ENCODE results near the gene RSU1.

RSU1 gene

DNA sequence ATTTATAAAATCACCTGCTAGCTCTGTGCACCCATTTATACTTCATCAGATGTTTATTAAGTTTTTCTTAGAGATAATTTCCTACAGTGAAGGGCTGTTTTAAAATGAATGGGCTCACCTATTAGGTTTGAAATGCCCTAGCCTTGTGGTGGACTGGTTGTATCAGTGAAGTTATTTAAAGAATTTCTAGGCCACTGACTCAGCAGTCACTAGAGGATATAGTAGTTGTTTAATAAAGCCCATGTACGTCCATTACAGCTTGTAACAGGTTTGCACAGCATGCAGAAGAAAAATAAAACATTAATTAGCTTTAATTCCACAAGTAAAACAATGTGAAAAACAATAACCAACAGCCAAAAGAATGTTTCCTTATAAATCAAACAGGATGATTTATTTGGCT is 128.0 kb downstream of the RSU1 start:
- no peak for TF ChIP-seq POLR2AphosphoS5 (IDR thresholded peaks at IDR 0.05; ENCODE audit: low read depth, low read length)
- no peak for TF ChIP-seq POLR2A (IDR thresholded peaks at IDR 0.05; ENCODE audit: low read depth, low read length)
- no peak for TF ChIP-seq POU2F2 (IDR thresholded peaks at IDR 0.05; ENCODE audit: low read depth, low read length)
- TF ChIP-seq PAX5 (IDR thresholded peaks at IDR 0.05; ENCODE audit: insufficient read depth, low read length, severe bottlenecking): no peak
- no peak for TF ChIP-seq SPI1 (IDR thresholded peaks at IDR 0.05; ENCODE audit: low read depth, low read length)
- no peak for TF ChIP-seq TAF1 (IDR thresholded peaks at IDR 0.05; ENCODE audit: low read depth, low read length)
- DNase-seq (ENCODE audit: insufficient read length, low spot score) (no peak), FAIRE-seq (no peak)

GRCh38 chr10:16686054-16686902 is 130.9 kb downstream of the RSU1 start:
- DNase-seq (ENCODE audit: insufficient read length, low spot score) (no peak), FAIRE-seq (no peak)
- TF ChIP-seq POLR2A (IDR thresholded peaks at IDR 0.05; ENCODE audit: low read depth, low read length) (no peak), POLR2AphosphoS5 (IDR thresholded peaks at IDR 0.05; ENCODE audit: low read depth, low read length) (no peak), POU2F2 (IDR thresholded peaks at IDR 0.05; ENCODE audit: low read depth, low read length) (no peak), TAF1 (IDR thresholded peaks at IDR 0.05; ENCODE audit: low read depth, low read length) (no peak), SPI1 (IDR thresholded peaks at IDR 0.05; ENCODE audit: low read depth, low read length) (no peak), PAX5 (IDR thresholded peaks at IDR 0.05; ENCODE audit: insufficient read depth, low read length, severe bottlenecking) (no peak)

DNA sequence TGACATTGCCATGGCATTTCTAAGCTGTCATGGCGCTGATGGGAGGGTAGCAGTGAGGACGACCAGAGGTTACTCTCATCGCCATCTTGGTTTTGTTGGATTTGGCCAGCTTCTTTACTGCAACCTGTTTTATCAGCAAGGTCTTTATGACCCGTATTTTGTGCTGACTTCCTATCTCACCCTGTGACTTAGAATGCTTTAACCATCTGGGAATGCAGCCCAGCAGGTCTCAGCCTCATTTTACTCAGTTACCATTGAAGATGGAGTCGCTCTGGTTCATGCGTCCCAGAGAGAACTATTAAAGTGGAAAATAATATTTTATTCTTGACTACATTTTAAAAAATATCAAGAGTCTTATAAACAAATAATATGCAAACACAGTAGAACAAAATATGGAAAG is 131.7 kb downstream of the RSU1 start:
- DNase-seq (ENCODE audit: insufficient read length, low spot score) (no peak), FAIRE-seq (no peak)
- no peak for TF ChIP-seq SPI1 (IDR thresholded peaks at IDR 0.05; ENCODE audit: low read depth, low read length)
- no peak for TF ChIP-seq POLR2AphosphoS5 (IDR thresholded peaks at IDR 0.05; ENCODE audit: low read depth, low read length)

DNA sequence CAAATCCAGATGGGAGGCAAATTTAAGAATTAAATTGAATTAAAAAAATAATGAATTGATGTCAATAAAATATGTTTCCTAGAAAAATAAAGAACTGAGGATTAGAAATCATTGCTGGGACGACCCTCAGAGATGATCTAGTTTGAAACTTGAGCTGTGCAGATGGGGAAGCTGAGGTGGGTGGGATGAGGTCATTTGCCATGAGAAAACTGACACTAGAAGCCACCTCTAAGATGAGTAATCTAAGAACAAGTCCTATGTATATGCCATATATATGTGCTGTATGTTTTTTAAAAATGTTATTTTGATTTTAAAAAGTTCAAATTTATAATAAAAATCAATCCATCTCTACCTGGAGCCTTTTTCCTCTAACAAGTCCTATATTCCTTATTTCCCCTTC is 135.7 kb downstream of the RSU1 start:
- no peak for DNase-seq (ENCODE audit: insufficient read length, low spot score)
- FAIRE-seq: no peak

DNA sequence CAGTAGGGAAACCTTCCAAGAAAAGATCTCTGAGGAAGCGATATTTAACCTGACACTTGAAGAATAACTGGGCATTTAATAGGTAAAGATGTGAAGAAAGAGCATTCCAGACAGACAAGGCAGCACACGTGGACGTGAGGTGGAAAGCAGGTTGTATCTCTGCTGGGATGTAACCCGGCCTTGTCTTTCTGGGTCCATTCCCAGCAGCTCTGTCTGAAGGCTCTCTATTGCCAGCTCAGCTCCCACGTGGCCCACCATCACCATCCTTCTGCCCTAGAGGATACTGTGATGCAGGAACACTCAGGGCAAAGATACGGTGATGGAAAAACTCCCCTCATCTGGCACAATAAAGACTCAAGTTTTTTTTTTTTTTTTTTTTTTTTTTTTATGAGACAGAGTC is 137.7 kb downstream of the RSU1 start:
- TF ChIP-seq POLR2A (IDR thresholded peaks at IDR 0.05; ENCODE audit: low read depth, low read length) (no peak), SPI1 (IDR thresholded peaks at IDR 0.05; ENCODE audit: low read depth, low read length) (no peak), POLR2AphosphoS5 (IDR thresholded peaks at IDR 0.05; ENCODE audit: low read depth, low read length) (no peak), PAX5 (IDR thresholded peaks at IDR 0.05; ENCODE audit: insufficient read depth, low read length, severe bottlenecking) (no peak), POU2F2 (IDR thresholded peaks at IDR 0.05; ENCODE audit: low read depth, low read length) (no peak), TAF1 (IDR thresholded peaks at IDR 0.05; ENCODE audit: low read depth, low read length) (no peak)
- no peak for FAIRE-seq
- no peak for DNase-seq (ENCODE audit: insufficient read length, low spot score)

More for the DNA sequence above, 135.7 kb downstream of the RSU1 start:
- no peak for TF ChIP-seq PAX5 (IDR thresholded peaks at IDR 0.05; ENCODE audit: insufficient read depth, low read length, severe bottlenecking)
- no peak for TF ChIP-seq POLR2AphosphoS5 (IDR thresholded peaks at IDR 0.05; ENCODE audit: low read depth, low read length)
- TF ChIP-seq SPI1 (IDR thresholded peaks at IDR 0.05; ENCODE audit: low read depth, low read length): no peak
- TF ChIP-seq POLR2A (IDR thresholded peaks at IDR 0.05; ENCODE audit: low read depth, low read length): no peak
- no peak for TF ChIP-seq POU2F2 (IDR thresholded peaks at IDR 0.05; ENCODE audit: low read depth, low read length)
- no peak for TF ChIP-seq TAF1 (IDR thresholded peaks at IDR 0.05; ENCODE audit: low read depth, low read length)

GRCh38 chr10:16675334-16675733 is 141.9 kb downstream of the RSU1 start:
- TF ChIP-seq PAX5 (IDR thresholded peaks at IDR 0.05; ENCODE audit: insufficient read depth, low read length, severe bottlenecking): no peak
- DNase-seq (ENCODE audit: insufficient read length, low spot score) (no peak), FAIRE-seq (no peak)

DNA sequence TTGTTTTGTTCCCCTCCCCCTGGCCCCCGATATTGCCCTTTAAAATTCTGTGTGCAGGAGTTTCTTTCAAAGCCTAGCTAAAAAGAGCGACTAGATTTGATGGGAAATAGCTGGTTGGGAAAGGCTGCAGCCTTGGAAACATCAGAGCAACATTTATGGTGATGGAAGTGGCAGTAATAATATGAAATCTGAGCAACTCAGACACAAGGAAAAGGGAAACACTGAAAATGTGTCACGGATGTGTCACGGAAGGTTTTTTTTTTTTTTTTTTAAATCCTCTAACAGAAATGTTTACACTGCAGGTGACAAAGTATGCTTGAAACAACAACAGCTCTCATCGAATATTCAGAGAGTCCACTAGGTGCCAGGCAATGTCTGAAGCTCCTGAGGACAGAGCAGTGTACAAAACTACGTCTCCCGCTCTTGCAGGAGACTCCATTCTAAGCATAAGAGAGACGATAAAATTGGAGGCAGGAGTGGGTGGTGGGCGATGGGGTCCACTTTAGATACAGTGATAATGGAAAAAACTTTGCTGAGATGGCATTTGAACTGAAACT is 143.0 kb downstream of the RSU1 start:
- no peak for DNase-seq (ENCODE audit: insufficient read length, low spot score)
- FAIRE-seq: no peak
- TF ChIP-seq POU2F2 (IDR thresholded peaks at IDR 0.05; ENCODE audit: low read depth, low read length) (no peak), POLR2AphosphoS5 (IDR thresholded peaks at IDR 0.05; ENCODE audit: low read depth, low read length) (no peak), TAF1 (IDR thresholded peaks at IDR 0.05; ENCODE audit: low read depth, low read length) (no peak), SPI1 (IDR thresholded peaks at IDR 0.05; ENCODE audit: low read depth, low read length) (no peak), POLR2A (IDR thresholded peaks at IDR 0.05; ENCODE audit: low read depth, low read length) (no peak)

- DNase-seq (ENCODE audit: insufficient read length, low spot score): no peak
- no peak for FAIRE-seq
- no peak for TF ChIP-seq TAF1 (IDR thresholded peaks at IDR 0.05; ENCODE audit: low read depth, low read length)
These were observed 143.8 kb downstream of the RSU1 start for GRCh38 chr10:16673443-16673842.

DNA sequence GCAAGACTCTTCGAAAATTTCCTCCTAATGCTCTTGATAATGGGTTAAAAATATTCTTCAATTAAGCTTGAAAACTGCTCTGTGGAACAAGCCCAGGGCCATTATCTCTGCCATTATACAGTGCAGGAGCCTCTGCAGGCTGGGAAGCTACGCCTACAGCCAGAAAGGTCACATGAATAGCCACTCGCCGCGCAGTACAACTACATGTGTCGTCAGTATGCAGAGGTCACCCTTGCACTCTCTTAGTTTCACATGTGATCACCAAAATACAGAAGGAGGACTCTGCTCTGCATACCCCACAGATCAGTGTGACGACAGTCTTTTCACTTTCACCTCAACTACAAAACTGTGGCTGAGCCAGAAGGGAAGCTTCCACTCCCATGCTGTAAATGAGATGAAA is 153.8 kb downstream of the RSU1 start:
- FAIRE-seq (no peak), DNase-seq (ENCODE audit: insufficient read length, low spot score) (no peak)
- TF ChIP-seq POLR2A (IDR thresholded peaks at IDR 0.05; ENCODE audit: low read depth, low read length) (no peak), SPI1 (IDR thresholded peaks at IDR 0.05; ENCODE audit: low read depth, low read length) (no peak), TAF1 (IDR thresholded peaks at IDR 0.05; ENCODE audit: low read depth, low read length) (no peak), PAX5 (IDR thresholded peaks at IDR 0.05; ENCODE audit: insufficient read depth, low read length, severe bottlenecking) (no peak), POU2F2 (IDR thresholded peaks at IDR 0.05; ENCODE audit: low read depth, low read length) (no peak), POLR2AphosphoS5 (IDR thresholded peaks at IDR 0.05; ENCODE audit: low read depth, low read length) (no peak)

GRCh38 chr10:16662923-16663322 is 154.3 kb downstream of the RSU1 start:
- FAIRE-seq (no peak), DNase-seq (ENCODE audit: insufficient read length, low spot score) (no peak)
- no peak for TF ChIP-seq TAF1 (IDR thresholded peaks at IDR 0.05; ENCODE audit: low read depth, low read length)
- TF ChIP-seq POU2F2 (IDR thresholded peaks at IDR 0.05; ENCODE audit: low read depth, low read length): no peak
- no peak for TF ChIP-seq POLR2AphosphoS5 (IDR thresholded peaks at IDR 0.05; ENCODE audit: low read depth, low read length)
- TF ChIP-seq SPI1 (IDR thresholded peaks at IDR 0.05; ENCODE audit: low read depth, low read length): no peak
- TF ChIP-seq PAX5 (IDR thresholded peaks at IDR 0.05; ENCODE audit: insufficient read depth, low read length, severe bottlenecking): no peak
- no peak for TF ChIP-seq POLR2A (IDR thresholded peaks at IDR 0.05; ENCODE audit: low read depth, low read length)

Measured in GM12891 (cell line).